Epithelial cell of proximal tubule (primary cell): Measurements from ENCODE around the gene ATF4. TPM values are rescaled to one million over a fixed set of nuclear protein-coding genes. Genes with fewer than 3 reads are reported as not detected.

Source experiments
- DNase-seq: peaks from one replicate; pipeline ENCODE4 v3.0.0-alpha.2; 2011; ENCODE audit warnings: low read depth
- H3K4me3 ChIP-seq: 2 replicates; pipeline ENCODE4 v1.5.1; 2011; ENCODE audit warnings: low read depth, mild to moderate bottlenecking, low read length
- CTCF ChIP-seq: conservative IDR thresholded peaks from 2 replicates; pipeline ENCODE4 v1.5.1; 2012; ENCODE audit warnings: low read depth, mild to moderate bottlenecking, low read length
- total RNA-seq: library from RNA; depleted of rRNA; stranded (reverse); fragments of >200 nt; gene quantifications from 2 replicates; pipeline ENCODE4 v1.2.3, GENCODE V29; 2015

The ATF4 gene
- total RNA-seq, 1 donor from 2014 or later, result 294 TPM

GRCh38 chr22:39511226-39511625 is 9.1 kb upstream of the ATF4 start:
- no peak for DNase-seq
- TF ChIP-seq CTCF, result no peak
- H3K4me3 ChIP-seq, result no peak overlapping the region

- no peak for DNase-seq
- no peak for TF ChIP-seq CTCF
- no peak overlapping the region for H3K4me3 ChIP-seq
Observed at GRCh38 chr22:39512026-39512425, 8.3 kb upstream of the ATF4 start.

GRCh38 chr22:39513791-39514190 is 6.6 kb upstream of the ATF4 start:
- no peak for DNase-seq
- no peak for TF ChIP-seq CTCF
- H3K4me3 ChIP-seq, result no peak overlapping the region

GRCh38 chr22:39514373-39514973 is 5.9 kb upstream of the ATF4 start:
- TF ChIP-seq CTCF, result peak; percentile 85

GRCh38 chr22:39515266-39516050 is 4.9 kb upstream of the ATF4 start:
- TF ChIP-seq CTCF, result no peak
- H3K4me3 ChIP-seq, result no peak overlapping the region
- DNase-seq, result no peak

More at GRCh38 chr22:39514373-39514973, 5.9 kb upstream of the ATF4 start:
- H3K4me3 ChIP-seq, result no peak overlapping the region
- DNase-seq, result no peak

GRCh38 chr22:39517470-39517869 is 2.9 kb upstream of the ATF4 start:
- H3K4me3 ChIP-seq, result no peak overlapping the region
- DNase-seq, result no peak
- TF ChIP-seq CTCF, result no peak

- peak overlapping the region; percentile 100 for H3K4me3 ChIP-seq
- TF ChIP-seq CTCF, result no peak
Observed at GRCh38 chr22:39518144-39518786, 2.1 kb upstream of the ATF4 start.

More at GRCh38 chr22:39518144-39518786, 2.1 kb upstream of the ATF4 start:
- no peak for DNase-seq
